ENCODE results near the gene NUDT8. TPM values are rescaled to one million over a fixed set of nuclear protein-coding genes. Genes with fewer than 3 reads are reported as not detected.

NUDT8 gene
- total RNA-seq, 1 donor from 2014 or later: 3.0 TPM

- peaks cover 11% of the 10 kb centered on the region for H3K4me1 ChIP-seq (ENCODE audit: insufficient read depth, low read length)
- no peak overlapping the region for H3K4me3 ChIP-seq (ENCODE audit: insufficient read depth, low read depth, low read length)
- TF ChIP-seq CTCF (IDR thresholded peaks at IDR 0.05; ENCODE audit: insufficient read depth, low read depth, low read length): no peak
- no peak for TF ChIP-seq EZH2 (IDR thresholded peaks at IDR 0.05; ENCODE audit: insufficient read depth, low read length)
- H3K27ac ChIP-seq (ENCODE audit: low read depth, low read length): no peak overlapping the region
- no peak overlapping the region for H3K9ac ChIP-seq (ENCODE audit: low read length)
- H3K4me3 Mint-ChIP-seq (ENCODE audit: unreplicated experiment): no peak overlapping the region
- no peaks in the 10 kb centered on the region for H3K27me3 ChIP-seq (ENCODE audit: insufficient read depth, low read length)
- DNase-seq (ENCODE audit: low read depth) (no peak), FAIRE-seq (no peak)
- peaks cover 2% of the 10 kb centered on the region for H3K36me3 Mint-ChIP-seq (ENCODE audit: low read depth, unreplicated experiment)
- H3K9me3 Mint-ChIP-seq (ENCODE audit: unreplicated experiment): no peaks in the 10 kb centered on the region
- no peaks in the 10 kb centered on the region for H3K27me3 Mint-ChIP-seq (ENCODE audit: low read depth, unreplicated experiment)
- H3K9me3 ChIP-seq (ENCODE audit: insufficient read depth, low read depth, low read length): no peaks in the 10 kb centered on the region
- H3K4me2 ChIP-seq (ENCODE audit: low read length): no peak overlapping the region
- no peak overlapping the region for H2AFZ ChIP-seq (ENCODE audit: low read depth, low read length)
- H3K27ac Mint-ChIP-seq (ENCODE audit: unreplicated experiment): no peak overlapping the region
- H4K20me1 ChIP-seq (ENCODE audit: insufficient read depth, low read length): no peaks in the 10 kb centered on the region
- H3K79me2 ChIP-seq (ENCODE audit: insufficient read depth, low read length): peaks cover 17% of the 10 kb centered on the region
- H3K36me3 ChIP-seq (ENCODE audit: insufficient read depth, low read length): peaks cover 6% of the 10 kb centered on the region
- peaks cover 4% of the 10 kb centered on the region for H3K4me1 Mint-ChIP-seq (ENCODE audit: low read depth, unreplicated experiment)
These were observed 19.4 kb downstream of the NUDT8 start for GRCh38 chr11:67610302-67610868.

GRCh38 chr11:67609316-67609715 is 20.4 kb downstream of the NUDT8 start:
- no peaks in the 10 kb centered on the region for H3K9me3 Mint-ChIP-seq (ENCODE audit: unreplicated experiment)
- FAIRE-seq (no peak), DNase-seq (ENCODE audit: low read depth) (no peak)
- H3K4me3 Mint-ChIP-seq (ENCODE audit: unreplicated experiment): no peak overlapping the region
- H3K4me2 ChIP-seq (ENCODE audit: low read length): no peak overlapping the region
- H3K4me3 ChIP-seq (ENCODE audit: insufficient read depth, low read depth, low read length): no peak overlapping the region
- no peaks in the 10 kb centered on the region for H3K9me3 ChIP-seq (ENCODE audit: insufficient read depth, low read depth, low read length)
- peaks cover 2% of the 10 kb centered on the region for H3K36me3 Mint-ChIP-seq (ENCODE audit: low read depth, unreplicated experiment)
- peaks cover 11% of the 10 kb centered on the region for H3K4me1 ChIP-seq (ENCODE audit: insufficient read depth, low read length)
- no peaks in the 10 kb centered on the region for H4K20me1 ChIP-seq (ENCODE audit: insufficient read depth, low read length)
- H3K79me2 ChIP-seq (ENCODE audit: insufficient read depth, low read length): peaks cover 17% of the 10 kb centered on the region
- TF ChIP-seq CTCF (IDR thresholded peaks at IDR 0.05; ENCODE audit: insufficient read depth, low read depth, low read length) (no peak), EZH2 (IDR thresholded peaks at IDR 0.05; ENCODE audit: insufficient read depth, low read length) (no peak)
- H3K27me3 ChIP-seq (ENCODE audit: insufficient read depth, low read length): no peaks in the 10 kb centered on the region
- no peak overlapping the region for H3K27ac Mint-ChIP-seq (ENCODE audit: unreplicated experiment)
- H3K4me1 Mint-ChIP-seq (ENCODE audit: low read depth, unreplicated experiment): peaks cover 4% of the 10 kb centered on the region
- H3K9ac ChIP-seq (ENCODE audit: low read length): no peak overlapping the region
- H2AFZ ChIP-seq (ENCODE audit: low read depth, low read length): no peak overlapping the region
- no peaks in the 10 kb centered on the region for H3K27me3 Mint-ChIP-seq (ENCODE audit: low read depth, unreplicated experiment)
- peaks cover 6% of the 10 kb centered on the region for H3K36me3 ChIP-seq (ENCODE audit: insufficient read depth, low read length)
- H3K27ac ChIP-seq (ENCODE audit: low read depth, low read length): no peak overlapping the region

- H3K27me3 Mint-ChIP-seq (ENCODE audit: low read depth, unreplicated experiment): peaks cover 2% of the 10 kb centered on the region
- Histone ChIP-seq H2AFZ (ENCODE audit: low read depth, low read length) (no peak overlapping the region), H3K9me3 (ENCODE audit: insufficient read depth, low read depth, low read length) (no peaks in the 10 kb centered on the region), H3K79me2 (ENCODE audit: insufficient read depth, low read length) (peaks cover 17% of the 10 kb centered on the region), H3K9ac (ENCODE audit: low read length) (no peak overlapping the region), H3K36me3 (ENCODE audit: insufficient read depth, low read length) (peaks cover 6% of the 10 kb centered on the region), H3K4me3 (ENCODE audit: insufficient read depth, low read depth, low read length) (no peak overlapping the region), H3K4me1 (ENCODE audit: insufficient read depth, low read length) (peaks cover 7% of the 10 kb centered on the region), H4K20me1 (ENCODE audit: insufficient read depth, low read length) (no peaks in the 10 kb centered on the region), H3K27ac (ENCODE audit: low read depth, low read length) (no peak overlapping the region), H3K27me3 (ENCODE audit: insufficient read depth, low read length) (no peaks in the 10 kb centered on the region), H3K4me2 (ENCODE audit: low read length) (no peak overlapping the region)
- H3K9me3 Mint-ChIP-seq (ENCODE audit: unreplicated experiment): no peaks in the 10 kb centered on the region
- peaks cover 2% of the 10 kb centered on the region for H3K36me3 Mint-ChIP-seq (ENCODE audit: low read depth, unreplicated experiment)
- DNase-seq (ENCODE audit: low read depth) (no peak), FAIRE-seq (no peak)
- H3K4me1 Mint-ChIP-seq (ENCODE audit: low read depth, unreplicated experiment): peaks cover 4% of the 10 kb centered on the region
- no peak overlapping the region for H3K27ac Mint-ChIP-seq (ENCODE audit: unreplicated experiment)
- H3K4me3 Mint-ChIP-seq (ENCODE audit: unreplicated experiment): peak overlapping the region; percentile 97
- TF ChIP-seq EZH2 (IDR thresholded peaks at IDR 0.05; ENCODE audit: insufficient read depth, low read length): no peak
- no peak for TF ChIP-seq CTCF (IDR thresholded peaks at IDR 0.05; ENCODE audit: insufficient read depth, low read depth, low read length)
These were observed 21.3 kb downstream of the NUDT8 start for GRCh38 chr11:67608486-67608885.

All from astrocyte (in vitro differentiated cells and primary cell).